Ascending aorta (tissue), 2 donors: ENCODE measurements around the gene NEK11. TPM values are rescaled to one million over a fixed set of nuclear protein-coding genes. Genes with fewer than 3 reads are reported as not detected.

ENCODE experiments used
- DNase-seq, 2 donors: peaks; one replicate each; pipeline ENCODE4 v3.0.0-alpha.2; 2019; ENCODE audit warnings: low spot score in 2 of 2
- H3K27ac ChIP-seq, 2 donors: fragments of 200-600 bp; sonication (generic); one replicate each; pipeline ENCODE4 v1.5.1; 2016 to 2017; ENCODE audit warnings: mild to moderate bottlenecking in 1 of 2
- H3K27me3 ChIP-seq: fragments of 200-600 bp; sonication (generic); one replicate; pipeline ENCODE4 v1.5.1; 2017
- H3K36me3 ChIP-seq, 2 donors: fragments of 200-600 bp; sonication (generic); one replicate each; pipeline ENCODE4 v1.5.1; 2016
- H3K4me1 ChIP-seq, 2 donors: fragments of 200-600 bp; sonication (generic); one replicate each; pipeline ENCODE4 v1.5.1; 2016 to 2017; ENCODE audit warnings: mild to moderate bottlenecking in 1 of 2
- H3K4me3 ChIP-seq, 2 donors: fragments of 200-600 bp; sonication (generic); one replicate each; pipeline ENCODE4 v1.5.1; 2016 to 2017; ENCODE audit warnings: mild to moderate bottlenecking in 1 of 2
- H3K9me3 ChIP-seq, 2 donors: fragments of 200-600 bp; sonication (generic); one replicate each; pipeline ENCODE4 v1.5.1; 2016
- intact Hi-C: fragments of 100-400 bp; cut with DNase I; formaldehyde crosslinking; loops from one replicate; pipeline ENCODE4 v1.15.1; 2023
- total RNA-seq: library from RNA; depleted of rRNA; stranded (reverse); fragments of >200 nt; gene quantifications from one replicate; pipeline ENCODE4 v1.1.0, GENCODE V29; 2016
- TF ChIP-seq, protein P1 (sequence below), 3 experiments: fragments of 200-600 bp in 2 of 3; fragments of 450-650 bp in 1 of 3; sonication (generic) in 2 of 3; IDR thresholded peaks; one replicate each; pipeline ENCODE4 v1.5.1; 2016 to 2019; ENCODE audit warnings: antibody characterized with exemption in 3 of 3, mild to moderate bottlenecking in 1 of 3, moderate library complexity in 1 of 3

Gene NEK11
- total RNA-seq, 1 donor from 2014 or later, result 4.0 TPM

DNA sequence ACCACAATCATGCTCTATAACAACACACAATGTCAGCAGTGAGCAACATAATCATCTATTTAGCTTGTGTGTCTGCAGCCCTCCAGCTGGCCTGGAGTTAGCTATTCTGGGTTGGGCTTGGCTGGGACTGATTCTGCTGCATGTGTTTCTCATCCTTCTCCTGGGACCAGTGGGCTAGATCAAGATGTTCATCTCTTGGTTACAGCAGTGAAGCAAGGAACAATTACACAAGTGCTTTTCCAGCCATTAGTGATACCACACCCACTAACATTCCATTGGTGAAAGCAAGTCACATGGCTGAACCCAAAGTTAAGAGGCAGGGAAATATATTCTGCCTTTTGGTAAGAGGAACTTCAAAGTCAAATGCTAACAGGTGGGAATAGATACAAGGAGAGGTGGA lies 369.5 kb downstream of the NEK11 start:
- intact Hi-C loops, result no loop called here
- H3K27ac ChIP-seq, result no peak overlapping the region
- no peaks in the 10 kb centered on the region for H3K4me1 ChIP-seq
- no peaks in the 10 kb centered on the region for H3K9me3 ChIP-seq
- DNase-seq, result no peak
- no peak overlapping the region for H3K4me3 ChIP-seq
- no peaks in the 10 kb centered on the region for H3K27me3 ChIP-seq
- TF ChIP-seq, protein P1, sequence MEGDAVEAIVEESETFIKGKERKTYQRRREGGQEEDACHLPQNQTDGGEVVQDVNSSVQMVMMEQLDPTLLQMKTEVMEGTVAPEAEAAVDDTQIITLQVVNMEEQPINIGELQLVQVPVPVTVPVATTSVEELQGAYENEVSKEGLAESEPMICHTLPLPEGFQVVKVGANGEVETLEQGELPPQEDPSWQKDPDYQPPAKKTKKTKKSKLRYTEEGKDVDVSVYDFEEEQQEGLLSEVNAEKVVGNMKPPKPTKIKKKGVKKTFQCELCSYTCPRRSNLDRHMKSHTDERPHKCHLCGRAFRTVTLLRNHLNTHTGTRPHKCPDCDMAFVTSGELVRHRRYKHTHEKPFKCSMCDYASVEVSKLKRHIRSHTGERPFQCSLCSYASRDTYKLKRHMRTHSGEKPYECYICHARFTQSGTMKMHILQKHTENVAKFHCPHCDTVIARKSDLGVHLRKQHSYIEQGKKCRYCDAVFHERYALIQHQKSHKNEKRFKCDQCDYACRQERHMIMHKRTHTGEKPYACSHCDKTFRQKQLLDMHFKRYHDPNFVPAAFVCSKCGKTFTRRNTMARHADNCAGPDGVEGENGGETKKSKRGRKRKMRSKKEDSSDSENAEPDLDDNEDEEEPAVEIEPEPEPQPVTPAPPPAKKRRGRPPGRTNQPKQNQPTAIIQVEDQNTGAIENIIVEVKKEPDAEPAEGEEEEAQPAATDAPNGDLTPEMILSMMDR (IDR thresholded peaks at IDR 0.05), result no peak
- H3K36me3 ChIP-seq, result no peaks in the 10 kb centered on the region

DNA sequence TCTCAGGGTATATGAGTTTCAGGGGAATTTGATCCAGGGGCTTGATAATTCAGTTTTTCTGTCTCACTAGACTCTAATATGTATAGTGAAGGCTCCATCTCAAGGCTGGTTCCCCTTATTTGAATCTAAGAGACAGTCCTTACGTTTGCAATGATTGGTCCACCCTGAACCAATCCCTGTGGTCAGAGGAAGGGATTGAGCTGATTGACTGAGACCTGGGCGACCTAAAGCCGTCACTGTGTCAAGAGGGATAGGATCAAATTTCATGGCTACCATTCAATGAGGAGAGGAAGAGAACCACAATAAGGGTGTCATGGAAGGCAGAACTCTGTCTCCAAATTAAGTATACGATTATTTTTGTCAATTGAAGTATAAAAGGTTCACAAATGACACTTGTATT lies 371.2 kb downstream of the NEK11 start:
- Histone ChIP-seq H3K4me1 (peaks cover 0 to 6% of the 10 kb centered on the region in 2 donors), H3K9me3 (no peaks in the 10 kb centered on the region), H3K36me3 (no peaks in the 10 kb centered on the region), H3K4me3 (no peak overlapping the region), H3K27me3 (no peaks in the 10 kb centered on the region), H3K27ac (no peak overlapping the region)
- no peak for DNase-seq
- TF ChIP-seq, protein P1 (IDR thresholded peaks at IDR 0.05), result no peak
- intact Hi-C loops, result no loop called here

Other genes with a start within 250 kb of the NEK11 start
- 11.8 TPM for gene ATP2C1, start 132.8 kb upstream of the NEK11 start, total RNA-seq
- 14.0 TPM for gene ASTE1, start 52 bp upstream of the NEK11 start, total RNA-seq